ENCODE measurements around the gene ZNF865.

GRCh38 chr19:55638864-55639359 is 33.5 kb downstream of the ZNF865 start:
- peak; percentile 65 for TF ChIP-seq CTCF (IDR thresholded peaks at IDR 0.05; ENCODE audit: low read length)
- no peak for TF ChIP-seq EZH2 (optimal IDR thresholded peaks at IDR 0.05; ENCODE audit: low read depth, low read length)
- no peak for TF ChIP-seq EZH2phosphoT487 (IDR thresholded peaks at IDR 0.05; ENCODE audit: low read length)
